Astrocyte of the spinal cord (primary cell): ENCODE data around the gene ALOX5AP.

ENCODE experiments used
- DNase-seq: peaks from one replicate; pipeline ENCODE4 v3.0.0; 2011; ENCODE audit warnings: low read depth, low spot score
- H3K4me3 ChIP-seq: 2 replicates; pipeline ENCODE4 v1.5.1; 2011; ENCODE audit warnings: low read depth, mild to moderate bottlenecking, low read length, moderate library complexity
- in situ Hi-C: cut with HindIII; loops from 2 replicates; pipeline ENCODE4 v1.10.0; 2017; ENCODE audit warnings: low sequenced_read_pairs
- TF ChIP-seq, protein P1 (sequence below): IDR thresholded peaks from 2 replicates; pipeline ENCODE4 v1.5.1; 2012; ENCODE audit warnings: low read depth, mild to moderate bottlenecking, low read length, inconsistent platforms

ALOX5AP gene

DNA sequence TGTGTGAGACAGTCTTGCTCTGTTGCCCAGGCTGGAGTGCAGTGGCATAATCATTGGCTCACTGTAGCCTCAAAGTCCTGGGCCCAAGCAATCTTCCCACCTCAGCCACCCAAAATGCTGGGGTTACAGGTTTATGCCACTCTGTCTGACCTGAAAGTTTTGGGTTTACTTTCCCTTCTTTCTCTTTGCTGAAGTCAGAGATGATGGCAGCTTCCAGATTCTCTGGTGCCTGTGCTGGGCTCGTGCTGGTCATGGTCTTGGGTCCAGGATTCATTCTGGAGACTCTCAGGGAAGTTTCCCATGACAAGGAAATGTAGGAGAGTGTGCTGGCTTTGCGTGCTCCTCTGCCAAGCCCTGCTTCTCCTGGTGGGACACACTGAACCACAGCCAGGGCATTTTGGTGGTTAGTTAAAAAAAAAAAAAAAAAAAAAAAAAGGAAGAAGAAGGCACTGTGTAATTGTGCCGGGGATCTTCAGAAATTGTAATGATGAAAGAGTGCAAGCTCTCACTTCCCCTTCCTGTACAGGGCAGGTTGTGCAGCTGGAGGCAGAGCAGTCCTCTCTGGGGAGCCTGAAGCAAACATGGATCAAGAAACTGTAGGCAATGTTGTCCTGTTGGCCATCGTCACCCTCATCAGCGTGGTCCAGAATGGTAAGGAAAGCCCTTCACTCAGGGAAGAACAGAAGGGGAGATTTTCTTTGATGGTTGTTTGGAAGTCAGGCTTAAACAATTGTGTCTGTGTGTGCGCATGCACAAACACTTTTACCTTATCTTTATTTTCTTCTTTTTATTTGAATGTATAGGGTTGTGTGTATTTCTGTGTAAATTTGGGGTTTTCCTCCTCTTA is at the start of gene ALOX5AP:
TSS of gene ALOX5AP (plus strand) at position 519 of the 847 bp plus-strand sequence. CDS start at position 582, 63 bp downstream.
- H3K4me3 ChIP-seq, result no peak within 1 kb of the TSS
- TF ChIP-seq, protein P1, sequence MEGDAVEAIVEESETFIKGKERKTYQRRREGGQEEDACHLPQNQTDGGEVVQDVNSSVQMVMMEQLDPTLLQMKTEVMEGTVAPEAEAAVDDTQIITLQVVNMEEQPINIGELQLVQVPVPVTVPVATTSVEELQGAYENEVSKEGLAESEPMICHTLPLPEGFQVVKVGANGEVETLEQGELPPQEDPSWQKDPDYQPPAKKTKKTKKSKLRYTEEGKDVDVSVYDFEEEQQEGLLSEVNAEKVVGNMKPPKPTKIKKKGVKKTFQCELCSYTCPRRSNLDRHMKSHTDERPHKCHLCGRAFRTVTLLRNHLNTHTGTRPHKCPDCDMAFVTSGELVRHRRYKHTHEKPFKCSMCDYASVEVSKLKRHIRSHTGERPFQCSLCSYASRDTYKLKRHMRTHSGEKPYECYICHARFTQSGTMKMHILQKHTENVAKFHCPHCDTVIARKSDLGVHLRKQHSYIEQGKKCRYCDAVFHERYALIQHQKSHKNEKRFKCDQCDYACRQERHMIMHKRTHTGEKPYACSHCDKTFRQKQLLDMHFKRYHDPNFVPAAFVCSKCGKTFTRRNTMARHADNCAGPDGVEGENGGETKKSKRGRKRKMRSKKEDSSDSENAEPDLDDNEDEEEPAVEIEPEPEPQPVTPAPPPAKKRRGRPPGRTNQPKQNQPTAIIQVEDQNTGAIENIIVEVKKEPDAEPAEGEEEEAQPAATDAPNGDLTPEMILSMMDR, result no peak
- in situ Hi-C loops, result no loop called here
- no peak for DNase-seq

DNA sequence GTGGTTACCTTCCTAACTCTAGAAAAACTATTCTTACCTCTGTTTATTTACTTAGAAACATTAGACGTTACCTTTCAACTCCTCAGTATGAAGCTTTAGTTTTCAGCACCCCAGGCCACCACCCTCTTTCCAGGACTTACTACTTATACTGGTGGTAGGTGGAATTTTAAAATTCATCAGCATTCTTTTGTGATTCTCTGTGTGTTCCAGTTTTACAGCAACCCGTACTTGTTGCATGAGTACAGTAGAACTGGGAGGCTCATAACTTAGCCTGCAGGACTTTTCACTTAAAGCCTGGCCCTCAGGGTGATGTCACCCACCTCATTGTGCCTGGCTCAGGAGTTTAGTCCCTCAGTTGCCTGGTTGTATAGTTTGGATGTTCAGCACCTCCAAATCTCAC is 49.4 kb upstream of the ALOX5AP start:
- in situ Hi-C loops, result no loop called here
- no peak overlapping the region for H3K4me3 ChIP-seq
- no peak for DNase-seq
- TF ChIP-seq, protein P1, result no peak

DNA sequence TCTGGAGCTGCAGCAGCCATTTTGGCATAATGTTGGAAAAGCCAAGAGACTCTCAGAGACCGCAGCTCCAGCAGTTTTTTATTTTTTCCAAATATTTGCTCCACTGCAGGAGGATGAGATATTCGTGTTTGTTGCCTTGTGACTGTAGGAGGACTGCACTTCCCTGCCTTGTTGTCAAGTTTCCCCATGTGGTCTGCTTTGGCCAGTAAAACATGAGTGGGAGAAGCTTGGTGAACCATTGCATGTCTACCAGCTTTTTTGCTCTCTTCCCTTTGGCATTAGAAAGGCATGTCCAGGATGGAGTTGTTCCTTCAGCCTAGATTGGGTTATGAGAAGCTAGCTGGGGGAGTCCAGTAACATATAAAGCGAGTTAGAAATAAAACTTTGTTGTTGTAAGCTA is 47.7 kb upstream of the ALOX5AP start:
- H3K4me3 ChIP-seq, result no peak overlapping the region
- DNase-seq, result no peak
- in situ Hi-C loops, result no loop called here
- TF ChIP-seq, protein P1, result no peak

DNA sequence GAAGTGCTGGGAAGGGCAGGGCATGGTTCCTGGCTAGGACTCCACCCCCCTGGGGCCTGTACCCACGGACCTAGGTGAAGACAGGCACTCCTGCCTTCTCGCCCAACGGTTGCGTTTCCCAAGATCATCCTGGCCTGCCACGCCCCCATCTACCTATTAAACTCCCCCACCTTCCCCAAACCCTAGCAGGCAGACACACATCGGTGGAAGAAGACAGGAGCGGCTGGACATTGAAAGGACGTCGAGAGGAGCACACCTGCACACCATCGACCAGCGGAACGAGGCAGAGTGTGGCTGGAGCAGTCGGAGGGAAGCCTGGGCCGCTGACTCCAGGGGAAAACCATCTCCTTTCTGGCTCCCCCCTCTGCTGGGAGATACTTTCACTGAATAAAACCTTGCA is 45.6 kb upstream of the ALOX5AP start:
- DNase-seq, result no peak
- H3K4me3 ChIP-seq, result no peak overlapping the region
- TF ChIP-seq, protein P1, result no peak
- in situ Hi-C loops, result no loop called here

DNA sequence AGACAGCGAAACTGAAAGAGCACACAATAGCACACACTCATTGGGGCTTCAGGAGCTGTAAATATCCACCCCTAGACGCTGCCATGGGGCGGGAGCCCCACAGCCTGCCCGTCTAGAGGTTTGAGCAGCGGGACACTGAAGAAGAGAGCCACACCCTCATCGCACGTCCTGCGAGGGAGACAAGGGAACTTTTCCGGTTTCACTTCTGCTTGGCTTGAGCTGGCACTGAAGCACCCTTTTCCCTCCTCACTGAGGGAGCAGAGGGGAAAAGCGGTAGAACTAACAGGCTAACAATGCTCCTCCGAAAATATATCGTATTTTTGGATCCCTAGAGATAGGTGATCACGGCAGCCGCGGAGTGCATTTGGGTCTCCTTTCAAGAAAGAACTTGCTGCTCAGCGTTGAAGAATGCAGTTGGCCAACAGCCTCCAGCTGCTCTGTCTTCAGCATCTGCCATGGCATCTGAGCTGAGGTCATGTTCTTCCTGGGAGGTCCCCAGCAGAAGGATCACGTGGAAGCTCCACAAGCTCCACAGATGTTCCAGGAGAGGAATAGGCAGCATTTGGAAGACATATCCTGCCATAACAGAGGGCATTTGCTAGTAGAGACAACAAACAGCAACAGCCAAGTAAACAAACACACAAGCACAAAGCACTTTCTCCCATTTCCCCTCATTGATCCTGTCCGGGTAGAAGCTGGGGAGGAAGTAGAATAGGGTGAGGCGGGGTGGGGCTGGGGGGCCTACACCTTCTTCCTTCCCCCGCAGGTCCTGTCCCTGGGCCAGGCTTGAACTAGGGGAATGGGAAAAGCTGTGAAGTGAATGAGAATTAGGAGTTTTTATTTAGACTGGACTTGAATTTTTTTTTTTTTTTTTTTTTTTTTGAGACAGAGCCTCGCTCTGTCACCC is 44.8 kb upstream of the ALOX5AP start:
- TF ChIP-seq, protein P1, result no peak
- DNase-seq, result peak; percentile 94
- peak overlapping the region; percentile 4 for H3K4me3 ChIP-seq
- in situ Hi-C loops, result no loop called here

DNA sequence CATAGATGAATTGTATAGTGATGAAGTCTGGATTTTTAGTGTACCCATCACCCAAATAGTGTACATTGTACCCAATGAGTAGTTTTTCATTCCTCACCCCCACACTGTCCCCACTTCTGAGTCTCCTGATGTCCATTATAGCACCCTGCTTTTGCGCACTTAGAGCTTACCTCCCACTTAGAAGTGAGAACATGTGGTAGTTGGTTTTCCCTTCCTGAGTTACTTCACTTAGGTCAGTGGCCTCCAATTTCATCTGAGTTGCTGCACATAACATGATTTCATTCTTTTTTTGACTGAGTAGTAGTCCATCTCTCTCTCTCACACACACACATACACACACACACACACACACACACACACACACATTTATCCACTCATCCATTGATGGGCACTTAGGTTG is 43.2 kb upstream of the ALOX5AP start:
- DNase-seq, result no peak
- in situ Hi-C loops, result no loop called here
- TF ChIP-seq, protein P1, result no peak
- H3K4me3 ChIP-seq, result no peak overlapping the region
